G401 (cell line): ENCODE results near the gene PRMT3. TPM values are rescaled to one million over a fixed set of nuclear protein-coding genes. Genes with fewer than 3 reads are reported as not detected.
A peak's percentile ranks its signal among the peaks of the same experiment; 100 is the strongest.
"Not testable (repeated sequence)": the region's sequence is repeated elsewhere in the genome, so short reads cannot be mapped to it uniquely, and the experiment has no call there.

Experiments used
- DNase-seq: peaks from one replicate; pipeline ENCODE4 v3.0.0-alpha.2; 2015; ENCODE audit warnings: low spot score
- in situ Hi-C: cut with HindIII; loops from 2 replicates; pipeline ENCODE4 v1.10.0; 2016; ENCODE audit warnings: low sequenced_read_pairs, mixed read lengths
- total RNA-seq: library from RNA; depleted of rRNA; stranded (reverse); fragments of >200 nt; shearing (Covaris generic); gene quantifications from 2 replicates; pipeline ENCODE4 v1.2.3, GENCODE V29; 2014

The PRMT3 gene
- total RNA-seq, 1 experiment from 2014 or later, result 53.6 TPM

- in situ Hi-C loops, result no loop called here
- no peak for DNase-seq
Measured at GRCh38 chr11:20373147-20373546, 14.4 kb upstream of the PRMT3 start.

DNA sequence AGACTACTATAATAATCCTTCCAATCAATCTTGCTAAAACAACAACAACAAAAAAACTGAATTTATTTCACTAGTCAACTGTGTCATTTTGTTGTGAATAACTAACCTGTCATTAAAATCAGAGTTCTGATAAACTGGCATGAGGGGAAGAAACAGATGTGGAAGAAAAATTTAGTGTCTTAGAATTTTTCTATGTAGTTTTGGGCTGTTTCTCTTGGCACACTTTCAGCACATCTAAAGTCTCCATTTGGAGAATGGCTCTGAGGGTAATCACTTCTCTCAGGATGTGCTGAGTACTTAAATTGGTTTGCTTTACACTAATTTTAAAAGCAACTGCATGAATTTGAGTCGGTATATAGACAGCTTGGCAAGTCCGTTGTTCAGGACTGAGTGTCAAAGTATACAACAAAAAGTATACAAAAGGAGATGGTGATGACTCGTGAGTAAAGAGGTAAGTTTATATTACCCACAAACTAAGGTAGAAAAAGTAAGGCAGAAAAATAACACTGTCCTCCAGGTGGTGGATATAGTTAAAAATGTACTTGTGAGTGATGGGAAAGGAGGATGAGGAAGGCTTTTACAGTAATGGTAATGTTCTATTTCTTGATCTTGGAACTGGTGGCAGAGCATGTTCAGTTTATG is 13.8 kb upstream of the PRMT3 start:
- in situ Hi-C loops, result no loop called here
- DNase-seq, result no peak

DNA sequence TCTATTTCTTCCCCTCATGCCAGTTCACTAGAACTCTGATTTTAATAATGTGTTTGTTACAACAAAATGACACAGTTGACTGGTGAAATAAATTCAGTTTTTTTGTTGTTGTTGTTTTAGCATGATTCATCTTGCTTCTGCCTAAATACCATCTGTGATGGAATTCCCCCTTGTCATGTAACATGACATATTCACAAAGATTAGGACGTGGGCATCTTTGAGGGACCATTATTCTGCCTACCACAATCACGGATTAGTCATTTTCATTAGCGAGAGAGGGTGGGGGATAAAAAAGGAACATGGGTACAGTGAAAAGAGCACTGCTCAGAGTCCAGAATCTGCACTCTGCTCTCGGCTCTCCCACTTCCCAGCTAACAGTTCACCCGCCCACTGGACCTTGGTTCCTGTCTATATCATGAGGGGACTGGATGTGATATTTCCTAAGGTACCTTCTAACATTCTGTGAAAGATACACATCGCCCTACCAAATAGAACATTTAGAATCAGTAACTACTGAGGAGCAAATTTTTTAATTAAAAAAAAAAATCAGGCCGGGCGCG is 12.7 kb upstream of the PRMT3 start:
- in situ Hi-C loops, result no loop called here
- no peak for DNase-seq

GRCh38 chr11:20376162-20376730 is 11.3 kb upstream of the PRMT3 start:
- DNase-seq, result no peak
- in situ Hi-C loops, result no loop called here

GRCh38 chr11:20385996-20386395 is 1.5 kb upstream of the PRMT3 start:
- in situ Hi-C loops, DNase-seq: not testable (repeated sequence)

DNA sequence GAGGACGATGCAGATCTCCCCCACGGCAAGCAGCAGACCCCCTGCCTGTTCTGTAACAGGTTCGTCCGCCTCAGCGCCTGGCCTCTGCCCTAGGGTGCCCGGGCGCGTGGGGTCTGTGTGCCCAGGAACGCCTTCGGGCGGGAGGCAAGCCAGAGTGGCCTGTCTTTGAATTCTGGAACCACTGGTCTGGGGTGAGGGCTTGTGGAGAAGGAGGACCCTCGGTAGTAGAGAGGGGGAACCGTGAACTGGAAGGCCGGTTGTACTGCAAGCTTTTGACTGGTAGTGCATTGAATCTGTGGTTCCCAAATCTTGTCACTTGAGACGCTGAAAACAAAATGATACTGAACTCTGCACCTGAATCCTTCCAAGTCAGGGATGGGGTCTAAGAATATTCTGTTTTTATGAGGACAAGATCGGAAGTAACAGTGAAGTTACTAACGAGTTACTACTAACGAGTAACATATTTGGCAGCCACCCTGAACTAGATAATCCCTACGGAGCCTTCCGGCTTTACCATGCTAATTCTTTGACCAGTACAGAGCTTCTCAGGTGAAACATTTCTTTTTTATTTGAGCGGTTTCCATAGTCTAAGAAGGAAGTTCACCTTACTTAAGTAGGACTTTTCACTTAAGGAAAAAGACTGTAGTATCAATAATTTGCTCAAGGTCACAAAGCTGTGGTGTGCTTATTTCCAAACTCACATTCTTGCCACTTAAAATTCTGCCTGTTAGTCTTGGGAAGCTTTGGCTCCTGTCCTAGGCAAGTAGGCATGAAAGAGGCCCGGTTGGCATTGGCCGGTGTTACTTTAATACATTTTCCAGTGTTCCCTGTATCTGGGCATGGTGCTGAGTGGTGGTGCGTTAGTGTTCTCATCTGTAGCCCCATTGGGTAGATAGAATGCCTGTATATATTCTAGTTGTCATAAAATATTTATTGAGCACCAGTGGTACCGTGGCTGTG is 860 bp downstream of the PRMT3 start:
- in situ Hi-C loops, result no loop called here
- DNase-seq, result peak; percentile 45

DNA sequence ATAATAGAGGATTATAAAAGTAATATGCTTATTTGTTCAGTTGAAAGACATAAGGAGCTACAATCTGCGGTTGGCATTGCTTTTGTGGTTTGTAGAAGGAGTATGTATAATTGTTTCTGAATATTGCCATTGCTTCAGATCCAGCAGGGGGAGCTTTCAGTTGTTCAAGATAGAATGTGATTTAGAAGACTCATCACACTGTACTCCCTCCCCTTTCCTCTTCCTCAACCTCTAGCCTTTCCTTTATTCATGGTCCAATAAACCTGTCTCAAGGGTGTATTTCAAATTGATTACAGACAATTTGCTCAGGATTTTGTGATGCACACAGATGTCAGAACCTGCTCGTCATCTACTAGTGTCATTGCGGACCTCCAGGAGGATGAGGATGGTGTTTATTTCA is 9.8 kb downstream of the PRMT3 start:
- peak; percentile 39 for DNase-seq
- in situ Hi-C loops, result no loop called here

DNA sequence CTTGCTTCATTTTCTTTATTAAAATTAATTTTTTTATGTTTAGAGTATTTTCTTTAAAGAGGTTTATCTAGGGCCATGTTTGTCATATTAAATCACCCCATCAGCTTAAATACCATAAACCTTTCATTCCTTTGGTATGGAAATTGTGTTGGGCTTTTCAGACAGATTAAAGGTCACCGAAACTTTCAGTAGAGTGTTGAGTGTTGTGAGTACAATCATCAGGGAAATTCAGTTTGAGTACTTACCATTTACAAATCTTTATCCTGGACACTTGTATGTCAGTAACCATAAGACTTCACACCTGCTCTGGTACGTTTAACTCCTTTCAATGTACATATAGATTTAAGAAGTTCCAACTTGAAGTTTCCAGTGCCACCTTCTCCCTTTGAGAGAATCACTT is 12.0 kb downstream of the PRMT3 start:
- no peak for DNase-seq
- in situ Hi-C loops, result no loop called here

DNA sequence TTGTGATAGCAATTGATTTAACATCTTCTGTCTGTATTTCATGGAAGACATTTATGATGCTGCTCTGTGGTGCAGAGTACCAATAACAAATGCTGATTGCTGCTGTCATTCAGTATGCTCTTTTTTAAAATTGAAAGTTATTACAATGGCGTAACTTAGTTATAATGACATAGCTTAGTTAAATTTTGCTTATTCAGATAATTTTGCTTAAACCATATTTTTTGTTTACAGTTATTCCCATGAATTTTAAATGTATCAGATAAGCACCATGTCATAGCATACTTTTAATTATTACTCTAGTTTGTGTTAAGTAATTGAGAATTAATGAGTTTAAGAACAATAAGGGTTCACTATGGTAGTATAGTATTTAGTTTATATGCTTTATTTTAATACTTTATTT is 15.5 kb downstream of the PRMT3 start:
- DNase-seq, result no peak
- in situ Hi-C loops, result no loop called here

DNA sequence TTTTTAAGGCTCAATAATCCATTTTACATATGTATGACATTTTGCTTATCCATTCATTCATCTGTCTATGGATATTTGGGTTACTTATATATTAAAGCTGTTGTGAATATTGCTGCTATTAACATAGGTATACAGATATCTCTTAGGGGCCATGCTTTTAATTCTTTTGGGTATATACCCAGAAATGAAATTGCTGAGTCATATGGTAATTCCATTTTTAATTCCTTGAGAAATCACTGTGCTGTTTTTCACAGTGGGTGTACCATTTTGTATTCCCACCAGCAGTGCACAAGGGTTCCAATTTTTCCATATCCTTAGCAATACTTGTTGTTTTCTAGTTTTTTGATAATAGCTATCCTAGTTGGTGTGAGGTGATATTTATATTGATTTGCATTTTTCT is 19.0 kb downstream of the PRMT3 start:
- DNase-seq, result no peak
- in situ Hi-C loops, result no loop called here

DNA sequence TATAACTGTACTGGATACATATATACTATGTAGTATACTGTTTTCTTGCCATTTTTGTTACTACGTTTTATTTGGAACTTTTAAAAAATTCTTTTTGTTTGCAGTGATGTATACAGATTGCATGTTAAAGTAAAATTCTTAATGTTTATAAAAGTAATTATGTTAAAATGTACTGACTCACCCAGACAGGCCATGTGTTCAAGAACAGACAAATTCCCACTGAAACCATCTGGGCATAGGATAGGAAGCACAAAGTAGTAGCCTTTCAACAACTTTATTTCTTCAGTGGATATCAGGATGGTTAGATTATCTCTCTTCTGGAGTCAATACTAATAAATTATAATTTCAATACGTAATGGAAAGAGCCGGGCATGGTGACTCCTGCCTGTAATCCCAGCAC is 19.8 kb downstream of the PRMT3 start:
- in situ Hi-C loops, result no loop called here
- no peak for DNase-seq

GRCh38 chr11:20415432-20415831 is 27.9 kb downstream of the PRMT3 start:
- DNase-seq, result no peak
- in situ Hi-C loops, result no loop called here

- in situ Hi-C loops, result no loop called here
- no peak for DNase-seq
Measured at GRCh38 chr11:20417771-20418170, 30.3 kb downstream of the PRMT3 start.

- no peak for DNase-seq
- in situ Hi-C loops, result no loop called here
Measured at GRCh38 chr11:20421946-20422345, 34.4 kb downstream of the PRMT3 start.

DNA sequence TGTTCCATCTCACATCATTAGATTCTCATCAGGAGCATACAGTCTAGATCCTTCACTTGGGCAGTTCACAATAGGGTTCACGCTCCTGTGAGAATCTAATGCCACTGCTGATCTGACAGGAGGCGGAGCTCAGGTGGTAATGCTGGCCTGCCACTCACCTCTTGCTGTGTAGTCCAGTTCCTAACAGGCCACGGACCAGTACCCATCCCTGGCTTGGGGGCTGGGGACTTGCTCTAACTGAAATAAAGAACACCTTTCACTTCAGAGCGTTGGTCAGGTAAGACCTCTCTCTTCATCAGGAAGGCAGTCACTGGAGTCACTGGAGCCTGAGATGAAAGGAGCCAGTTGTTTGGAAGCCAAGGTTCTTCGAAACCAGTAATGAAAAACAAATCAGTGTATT is 41.7 kb downstream of the PRMT3 start:
- no peak for DNase-seq

GRCh38 chr11:20438637-20439036 is 51.1 kb downstream of the PRMT3 start:
- in situ Hi-C loops, result no loop called here
- DNase-seq, result no peak

More for the DNA sequence above, 41.7 kb downstream of the PRMT3 start:
- in situ Hi-C loops, result no loop called here

GRCh38 chr11:20443596-20443995 is 56.1 kb downstream of the PRMT3 start:
- peak; percentile 11 for DNase-seq
- in situ Hi-C loops, result no loop called here

- in situ Hi-C loops, result no loop called here
- no peak for DNase-seq
Measured at GRCh38 chr11:20444535-20444934, 57.0 kb downstream of the PRMT3 start.

DNA sequence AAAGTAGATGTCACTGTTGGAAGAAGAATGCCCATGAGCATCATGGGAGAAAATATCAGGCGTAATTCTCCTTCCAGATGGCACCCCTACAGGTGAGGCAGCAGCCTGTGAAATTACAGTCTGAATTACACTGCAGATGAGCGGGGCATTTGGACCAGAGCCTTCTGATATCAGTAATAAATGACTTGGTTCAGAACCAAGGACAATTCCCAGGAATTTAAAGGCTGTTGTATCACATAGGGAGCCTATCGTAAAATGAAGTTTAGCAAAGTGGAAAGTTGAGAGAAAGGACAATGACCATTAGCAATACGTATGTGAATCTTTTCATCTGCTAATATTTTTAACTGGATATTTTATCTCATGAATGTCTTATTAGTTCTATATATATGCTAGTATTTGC is 61.3 kb downstream of the PRMT3 start:
- in situ Hi-C loops, result no loop called here
- no peak for DNase-seq

GRCh38 chr11:20450829-20451228 is 63.3 kb downstream of the PRMT3 start:
- in situ Hi-C loops, result no loop called here
- DNase-seq, result no peak
